Mesenchymal stem cell (in vitro differentiated cells and primary cell): Measurements from ENCODE around the gene QPCTL. TPM values are rescaled to one million over a fixed set of nuclear protein-coding genes. Genes with fewer than 3 reads are reported as not detected.

ENCODE experiments used
- DNase-seq: peaks from one replicate; pipeline ENCODE4 v3.0.0-alpha.2; 2013
- H2AFZ ChIP-seq: one replicate; pipeline ENCODE4 v1.6.1; 2013; ENCODE audit warnings: low read depth, mild to moderate bottlenecking, control low read depth, inconsistent platforms, low read length, moderate library complexity
- H2AK5ac ChIP-seq: 2 replicates; pipeline ENCODE4 v1.6.1; 2013; ENCODE audit warnings: low read length, moderate library complexity, mild to moderate bottlenecking, inconsistent platforms; ENCODE audit not compliant: severe bottlenecking
- H2BK120ac ChIP-seq: one replicate; pipeline ENCODE4 v1.6.1; 2013; ENCODE audit warnings: low read depth, mild to moderate bottlenecking, inconsistent platforms, low read length, moderate library complexity
- H2BK12ac ChIP-seq, 2 experiments: one replicate each; pipeline ENCODE4 v1.6.1; 2013; ENCODE audit warnings: inconsistent platforms in 2 of 2, low read length in 2 of 2, mild to moderate bottlenecking in 2 of 2, moderate library complexity in 2 of 2, control low read depth in 1 of 2
- H2BK15ac ChIP-seq: one replicate; pipeline ENCODE4 v1.6.1; 2013; ENCODE audit warnings: mild to moderate bottlenecking, low read depth, inconsistent platforms; ENCODE audit not compliant: poor library complexity, severe bottlenecking
- H2BK5ac ChIP-seq: 2 replicates; pipeline ENCODE4 v1.6.1; 2013; ENCODE audit warnings: low read depth, mild to moderate bottlenecking, low read length, control low read depth, inconsistent platforms; ENCODE audit not compliant: poor library complexity, severe bottlenecking
- H3K14ac ChIP-seq, 2 experiments: one replicate each; pipeline ENCODE4 v1.6.1; 2013; ENCODE audit warnings: inconsistent platforms in 2 of 2, low read length in 2 of 2, control low read depth in 1 of 2, mild to moderate bottlenecking in 1 of 2, moderate library complexity in 1 of 2
- H3K18ac ChIP-seq, 2 experiments: one replicate each; pipeline ENCODE4 v1.6.1; 2013; ENCODE audit warnings: inconsistent platforms in 2 of 2, low read length in 2 of 2, control low read depth in 1 of 2, low read depth in 1 of 2, mild to moderate bottlenecking in 1 of 2
- H3K23ac ChIP-seq, 2 experiments: one replicate each; pipeline ENCODE4 v1.6.1; 2013; ENCODE audit warnings: inconsistent platforms in 2 of 2, low read length in 2 of 2, mild to moderate bottlenecking in 2 of 2, moderate library complexity in 2 of 2, control low read depth in 1 of 2
- H3K27ac ChIP-seq: 2 replicates; pipeline ENCODE4 v1.5.1; 2013; ENCODE audit warnings: mild to moderate bottlenecking, moderate library complexity, low read length, control low read depth, inconsistent platforms; ENCODE audit not compliant: poor library complexity, severe bottlenecking
- H3K27me3 ChIP-seq, 2 experiments: 2 replicates each; pipeline versions ENCODE4 v1.6.1 to v1.7.0; 2013; ENCODE audit warnings: low read length in 2 of 2, mild to moderate bottlenecking in 2 of 2, moderate library complexity in 2 of 2, control low read depth in 1 of 2, inconsistent platforms in 1 of 2; ENCODE audit not compliant: control insufficient read depth in 1 of 2, insufficient read depth in 1 of 2
- H3K36me3 ChIP-seq, 2 experiments: 2 replicates each; pipeline versions ENCODE4 v1.6.1 to v1.7.0; 2013; ENCODE audit warnings: low read length in 2 of 2, control low read depth in 1 of 2, inconsistent platforms in 1 of 2, low read depth in 1 of 2, mild to moderate bottlenecking in 1 of 2; ENCODE audit not compliant: insufficient read depth in 2 of 2, control insufficient read depth in 1 of 2
- H3K4ac ChIP-seq, 2 experiments: one replicate each; pipeline ENCODE4 v1.6.1; 2013; ENCODE audit warnings: inconsistent platforms in 2 of 2, low read length in 2 of 2, mild to moderate bottlenecking in 2 of 2, moderate library complexity in 2 of 2, control low read depth in 1 of 2, low read depth in 1 of 2
- H3K4me1 ChIP-seq: 2 replicates; pipeline ENCODE4 v1.6.1; 2013; ENCODE audit warnings: low read depth, low read length, control low read depth; ENCODE audit not compliant: control insufficient read depth, insufficient read depth
- H3K4me2 ChIP-seq: 2 replicates; pipeline ENCODE4 v1.6.1; 2013; ENCODE audit warnings: low read length, mild to moderate bottlenecking, inconsistent platforms; ENCODE audit not compliant: poor library complexity, severe bottlenecking
- H3K4me3 ChIP-seq, 2 experiments: 2 replicates each; pipeline versions ENCODE4 v1.5.1 to v1.7.0; 2013; ENCODE audit warnings: low read length in 2 of 2, mild to moderate bottlenecking in 2 of 2, control low read depth in 1 of 2, low read depth in 1 of 2; ENCODE audit not compliant: insufficient read depth in 1 of 2
- H3K79me1 ChIP-seq: replicated peaks from 2 replicates; pipeline ENCODE4 v1.6.1; 2013; ENCODE audit warnings: mild to moderate bottlenecking, control low read depth, low read length, inconsistent platforms; ENCODE audit not compliant: poor library complexity, severe bottlenecking
- H3K9ac ChIP-seq: 2 replicates; pipeline ENCODE4 v1.7.0; 2013; ENCODE audit warnings: mild to moderate bottlenecking, low read length, moderate library complexity
- H3K9me3 ChIP-seq: 2 replicates; pipeline ENCODE4 v1.7.0; 2013; ENCODE audit warnings: mild to moderate bottlenecking, low read length; ENCODE audit not compliant: control insufficient read depth
- H4K8ac ChIP-seq: one replicate; pipeline ENCODE4 v1.6.1; 2013; ENCODE audit warnings: inconsistent platforms, mild to moderate bottlenecking, low read length, moderate library complexity
- H4K91ac ChIP-seq: one replicate; pipeline ENCODE4 v1.6.1; 2013; ENCODE audit warnings: mild to moderate bottlenecking, low read length, inconsistent platforms
- WGBS: methylation state at CpG from one replicate; pipeline ENCODE4 v1.1.7; 2013; ENCODE audit warnings: mixed read lengths; 5-methylcytosine and 5-hydroxymethylcytosine counted together
- polyA plus RNA-seq, 2 experiments: library from polyadenylated mRNA; stranded (reverse); fragments of 200-250 nt; gene quantifications; one replicate each; pipeline ENCODE4 v1.2.3, GENCODE V29; 2013

The QPCTL gene
- polyA plus RNA-seq (2013, experiment 1 of 2) = 12.2 TPM
- polyA plus RNA-seq (2013, experiment 2 of 2) = 11.9 TPM

DNA sequence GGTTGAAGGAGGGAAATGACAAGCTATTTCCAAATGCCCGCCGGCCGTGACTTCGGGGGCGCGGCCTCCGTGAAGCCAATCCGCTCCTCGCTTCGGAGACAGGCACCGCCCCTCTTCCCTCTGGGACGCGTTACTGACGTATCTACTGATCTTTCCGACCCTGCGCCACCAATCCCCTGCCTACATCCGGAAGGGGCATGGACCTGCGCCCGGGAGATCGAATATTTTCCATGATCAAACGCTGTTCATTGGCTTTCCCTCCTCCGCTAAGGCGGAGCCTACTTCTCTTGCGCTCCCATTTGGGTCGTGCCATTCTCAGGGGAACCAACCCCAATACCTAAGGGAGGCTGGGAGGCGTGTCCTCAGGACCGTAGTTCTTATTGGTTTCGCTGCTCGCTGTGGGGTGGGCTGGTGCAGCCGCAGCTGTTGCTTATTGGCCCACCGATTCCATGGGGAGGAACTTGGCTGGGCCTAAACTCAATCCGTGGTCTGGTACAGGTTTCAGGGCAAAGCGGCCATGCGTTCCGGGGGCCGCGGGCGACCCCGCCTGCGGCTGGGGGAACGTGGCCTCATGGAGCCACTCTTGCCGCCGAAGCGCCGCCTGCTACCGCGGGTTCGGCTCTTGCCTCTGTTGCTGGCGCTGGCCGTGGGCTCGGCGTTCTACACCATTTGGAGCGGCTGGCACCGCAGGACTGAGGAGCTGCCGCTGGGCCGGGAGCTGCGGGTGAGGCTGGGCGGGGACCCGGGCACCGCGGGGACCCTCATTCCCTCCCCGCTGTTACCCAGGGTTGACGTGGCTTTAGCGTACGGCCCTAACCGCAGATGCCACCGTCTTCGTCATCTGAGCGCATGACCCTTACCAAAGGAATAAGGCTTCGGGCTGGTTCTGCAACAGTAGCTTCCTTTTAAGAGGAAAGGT is at the start of gene QPCTL:
TSS of gene QPCTL (plus strand) at position 480 of the 919 bp plus-strand sequence. CDS start at position 518, 38 bp downstream.
- Histone ChIP-seq H3K4ac (peak within 1 kb of the TSS; percentile 66 to 94), H2BK15ac (peak within 1 kb of the TSS; percentile 39)
- WGBS = under 1% methylated on average over 70 of the region's 70 CpGs

DNA sequence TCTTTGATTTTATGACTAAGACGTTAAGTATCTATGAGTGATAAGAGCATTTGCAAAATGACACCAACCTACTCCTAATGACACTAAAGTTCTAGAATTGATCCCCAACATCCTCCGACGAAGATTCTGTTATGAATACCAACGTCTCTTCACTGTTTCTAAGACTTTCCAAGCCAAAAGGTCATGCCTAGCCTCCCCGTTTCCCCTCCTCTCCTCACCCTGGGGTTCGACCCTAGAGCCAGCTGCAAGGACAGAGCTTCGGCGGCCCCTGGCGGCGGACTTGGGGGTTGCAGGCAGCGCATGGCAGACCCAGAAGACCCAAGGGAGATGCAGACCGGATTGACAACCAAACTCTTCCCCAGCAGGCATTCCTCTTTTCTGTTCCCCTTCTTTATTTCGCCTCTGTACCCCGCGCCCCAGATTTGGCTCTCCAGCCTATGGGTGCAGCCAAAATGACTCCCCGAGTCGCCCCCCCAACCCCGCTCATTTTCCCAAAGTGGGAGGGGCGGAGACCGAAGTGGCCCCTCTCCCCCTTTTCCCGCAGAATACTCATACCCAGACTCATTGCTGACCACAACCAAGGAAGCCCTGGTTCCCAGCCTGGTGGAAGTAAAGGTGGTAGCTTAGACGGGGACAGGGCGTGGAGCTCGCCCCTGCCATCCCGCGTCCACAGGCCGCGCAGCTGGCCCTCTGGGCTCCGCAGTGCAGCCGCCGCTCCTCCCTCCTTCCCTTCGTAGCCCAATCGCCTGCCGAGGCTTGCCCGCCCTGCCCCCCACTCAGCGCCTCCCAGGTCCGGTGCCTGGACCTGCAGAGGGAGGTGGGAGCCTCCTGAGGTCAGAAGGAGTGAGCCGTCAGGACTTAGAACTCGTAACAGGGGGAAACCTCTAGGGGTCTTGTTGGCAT is 49.2 kb upstream of the QPCTL start:
- 1% methylated on average over 35 of the region's 39 CpGs for WGBS
- H3K4me2 ChIP-seq = peak overlapping the region; percentile 77
- peak; percentile 85 for DNase-seq
- peak overlapping the region; percentile 49 for H2AFZ ChIP-seq
- H2BK15ac ChIP-seq = no peak overlapping the region
- H3K23ac ChIP-seq = no peak overlapping the region
- peaks cover 0 to 24% of the 10 kb centered on the region in 2 experiments for H3K27me3 ChIP-seq
- H3K14ac ChIP-seq = no peak overlapping the region
- no peak overlapping the region for H2AK5ac ChIP-seq
- H3K9me3 ChIP-seq = no peaks in the 10 kb centered on the region
- H2BK12ac ChIP-seq = peak overlapping the region in 1 of 2 experiments; percentile 91
- H2BK120ac ChIP-seq = peak overlapping the region; percentile 21
- peak overlapping the region; percentile 38 to 73 for H3K18ac ChIP-seq
- H3K4me3 ChIP-seq = peak overlapping the region; percentile 28 to 36
- H3K36me3 ChIP-seq = no peaks in the 10 kb centered on the region
- H3K79me1 ChIP-seq = peaks cover 1% of the 10 kb centered on the region
- H4K91ac ChIP-seq = no peak overlapping the region
- H4K8ac ChIP-seq = no peak overlapping the region
- no peak overlapping the region for H3K9ac ChIP-seq
- no peak overlapping the region for H3K4ac ChIP-seq
- H3K27ac ChIP-seq = no peak overlapping the region
- peaks cover 34% of the 10 kb centered on the region for H3K4me1 ChIP-seq
- H2BK5ac ChIP-seq = no peak overlapping the region

More for the DNA sequence above, at the start of gene QPCTL:
- H3K18ac ChIP-seq = peak within 1 kb of the TSS; percentile 40 to 96
- H2AFZ ChIP-seq = peak within 1 kb of the TSS; percentile 79
- H3K23ac ChIP-seq = no peak within 1 kb of the TSS
- no peaks in the 10 kb centered on the region for H3K9me3 ChIP-seq
- peak within 1 kb of the TSS; percentile 100 for H3K9ac ChIP-seq
- peaks cover 29 to 37% of the 10 kb centered on the region in 2 experiments for H3K36me3 ChIP-seq
- H3K4me1 ChIP-seq = peaks cover 3% of the 10 kb centered on the region
- peak within 1 kb of the TSS in 1 of 2 experiments; percentile 24 for H2BK12ac ChIP-seq
- no peak within 1 kb of the TSS for H2BK5ac ChIP-seq
- peak within 1 kb of the TSS; percentile 85 to 98 for H3K4me3 ChIP-seq
- H3K27me3 ChIP-seq = no peaks in the 10 kb centered on the region
- peak within 1 kb of the TSS in 1 of 2 experiments; percentile 84 for H3K14ac ChIP-seq
- peak within 1 kb of the TSS; percentile 82 for H3K4me2 ChIP-seq
- H3K79me1 ChIP-seq = peaks cover 29% of the 10 kb centered on the region
- H2BK120ac ChIP-seq = peak within 1 kb of the TSS; percentile 7
- no peak within 1 kb of the TSS for H2AK5ac ChIP-seq
- H3K27ac ChIP-seq = peak within 1 kb of the TSS; percentile 81
- H4K8ac ChIP-seq = peak within 1 kb of the TSS; percentile 50
- peak; percentile 100 for DNase-seq
- no peak within 1 kb of the TSS for H4K91ac ChIP-seq

DNA sequence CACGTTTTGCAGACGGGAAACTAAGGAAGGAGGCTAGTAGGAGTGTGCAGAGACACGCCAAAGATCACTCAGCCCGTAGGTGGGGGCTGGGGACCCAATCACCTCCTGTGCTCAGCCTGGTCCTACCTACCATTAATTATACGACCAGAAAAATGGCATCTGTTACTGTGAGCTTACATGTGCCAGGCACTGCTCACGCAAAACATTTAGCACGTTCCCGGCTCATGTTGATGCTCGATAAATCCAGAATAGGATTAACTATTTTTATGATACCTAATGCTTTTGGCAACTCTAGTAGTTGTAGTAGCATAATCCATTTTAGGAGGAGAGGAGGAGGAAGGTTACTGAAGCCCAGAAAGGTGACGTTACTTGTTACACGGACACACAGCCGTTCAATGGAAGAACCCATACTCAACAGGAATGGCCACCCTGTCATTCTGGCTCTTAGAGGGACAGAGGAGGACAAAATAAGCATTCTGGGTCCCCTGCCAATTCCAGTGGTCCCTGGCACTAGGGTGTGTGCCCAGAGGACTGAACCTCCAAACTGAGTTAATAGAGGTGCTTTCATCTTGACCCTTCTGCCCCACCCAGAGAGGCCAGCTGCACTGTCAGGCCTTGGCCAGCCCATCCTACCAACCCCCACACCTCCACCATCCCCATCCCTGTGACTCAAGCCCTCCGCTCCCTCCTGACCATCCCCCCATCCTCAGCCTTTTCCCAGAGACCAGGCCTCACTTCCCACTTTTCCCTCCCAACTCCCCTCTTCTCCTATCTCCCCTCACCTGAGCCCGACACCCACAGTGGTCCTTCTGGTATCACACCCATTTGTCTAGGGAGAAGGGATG is 48.3 kb upstream of the QPCTL start:
- Histone ChIP-seq H2BK15ac (no peak overlapping the region), H3K27ac (no peak overlapping the region), H2BK5ac (no peak overlapping the region), H2BK120ac (no peak overlapping the region), H4K8ac (no peak overlapping the region), H3K4me1 (peaks cover 34% of the 10 kb centered on the region), H3K36me3 (no peaks in the 10 kb centered on the region), H2AFZ (peak overlapping the region; percentile 0), H3K79me1 (no peaks in the 10 kb centered on the region), H2AK5ac (no peak overlapping the region), H3K14ac (no peak overlapping the region), H3K23ac (no peak overlapping the region), H3K27me3 (peaks cover 0 to 24% of the 10 kb centered on the region in 2 experiments), H3K9me3 (no peaks in the 10 kb centered on the region), H4K91ac (no peak overlapping the region), H3K9ac (no peak overlapping the region), H3K4me2 (peak overlapping the region; percentile 77), H2BK12ac (peak overlapping the region in 1 of 2 experiments; percentile 10), H3K4ac (peak overlapping the region in 1 of 2 experiments; percentile 22), H3K18ac (no peak overlapping the region), H3K4me3 (no peak overlapping the region)
- WGBS = 51% methylated on average over 13 of the region's 14 CpGs
- no peak for DNase-seq
